WTC11 (cell line): ENCODE results near the gene CDH13. TPM values are rescaled to one million over a fixed set of nuclear protein-coding genes. Genes with fewer than 3 reads are reported as not detected.

Experiments
- ATAC-seq: fragments of 200-7000 bp; cut with Tn5 transposase; 2 replicates; pipeline ENCODE4 v1.10.0; 2021; ENCODE audit warnings: mild to moderate bottlenecking, moderate library complexity
- CTCF ChIA-PET: fragments of 300-600 bp; sonication (Branson Sonifier 250); formaldehyde crosslinking; loops from one replicate; lab custom pipeline; 2021; ENCODE audit warnings: antibody characterized with exemption; lab: Charles Lee
- POLR2A ChIA-PET: fragments of 350-600 bp; sonication (Branson Sonifier 250); formaldehyde crosslinking; loops from one replicate; lab custom pipeline; 2021; ENCODE audit warnings: antibody characterized with exemption; lab: Charles Lee
- DNase-seq: peaks from one replicate; pipeline ENCODE4 v3.0.0; 2021; ENCODE audit warnings: low spot score
- H3K27ac Mint-ChIP-seq: 2 replicates; pipeline ENCODE4 v1.8.0; 2021; ENCODE audit warnings: mixed read lengths
- H3K27me3 Mint-ChIP-seq: 2 replicates; pipeline ENCODE4 v1.8.0; 2021; ENCODE audit warnings: low read depth, mild to moderate bottlenecking, moderate library complexity, mixed read lengths
- H3K36me3 Mint-ChIP-seq: 2 replicates; pipeline ENCODE4 v1.8.0; 2021; ENCODE audit warnings: mixed read lengths
- H3K4me1 Mint-ChIP-seq: 2 replicates; pipeline ENCODE4 v1.8.0; 2022; ENCODE audit warnings: mixed read lengths
- H3K4me3 Mint-ChIP-seq: 2 replicates; pipeline ENCODE4 v1.8.0; 2021; ENCODE audit warnings: mild to moderate bottlenecking, moderate library complexity, mixed read lengths
- H3K9me3 Mint-ChIP-seq: 2 replicates; pipeline ENCODE4 v1.8.0; 2021; ENCODE audit warnings: mixed read lengths
- ETV6 ChIP-seq: sonication (generic); formaldehyde crosslinking; IDR thresholded peaks from 2 replicates; pipeline ENCODE4 v1.8.1; 2022; ENCODE audit warnings: mild to moderate bottlenecking, missing genetic modification reagents
- GRHL2 ChIP-seq: fragments of 250-450 bp; sonication (Bioruptor Pico); IDR thresholded peaks from 2 replicates; pipeline ENCODE4 v1.8.0; 2022; ENCODE audit warnings: mild to moderate bottlenecking, moderate library complexity; ENCODE audit not compliant: insufficient replicate concordance, severe bottlenecking
- IRF2 ChIP-seq: sonication (generic); formaldehyde crosslinking; IDR thresholded peaks from 2 replicates; pipeline ENCODE4 v1.8.0; 2022; ENCODE audit warnings: low read depth, missing genetic modification reagents, borderline replicate concordance
- MYBL2 ChIP-seq: sonication (generic); formaldehyde crosslinking; IDR thresholded peaks from 2 replicates; pipeline ENCODE4 v1.8.1; 2023; ENCODE audit warnings: mild to moderate bottlenecking, moderate library complexity, missing genetic modification reagents
- NFE2L1 ChIP-seq: sonication (generic); formaldehyde crosslinking; IDR thresholded peaks from 2 replicates; pipeline ENCODE4 v1.8.1; 2023; ENCODE audit warnings: missing genetic modification reagents
- NR1H2 ChIP-seq: sonication (generic); formaldehyde crosslinking; IDR thresholded peaks from 2 replicates; pipeline ENCODE4 v1.9.0; 2021; ENCODE audit warnings: mild to moderate bottlenecking, moderate library complexity, missing genetic modification reagents
- OVOL2 ChIP-seq: fragments of 250-450 bp; sonication (Bioruptor Pico); IDR thresholded peaks from 2 replicates; pipeline ENCODE4 v1.9.0; 2021; ENCODE audit warnings: mild to moderate bottlenecking, borderline replicate concordance
- RELA ChIP-seq: sonication (generic); formaldehyde crosslinking; IDR thresholded peaks from 2 replicates; pipeline ENCODE4 v1.8.1; 2022; ENCODE audit warnings: missing genetic modification reagents, mild to moderate bottlenecking, borderline replicate concordance
- TEAD1 ChIP-seq: sonication (generic); formaldehyde crosslinking; IDR thresholded peaks from 2 replicates; pipeline ENCODE4 v1.8.0; 2022; ENCODE audit warnings: mild to moderate bottlenecking, missing genetic modification reagents
- TP53 ChIP-seq: sonication (generic); formaldehyde crosslinking; IDR thresholded peaks from 2 replicates; pipeline ENCODE4 v1.8.1; 2023; ENCODE audit warnings: mild to moderate bottlenecking, missing genetic modification reagents
- total RNA-seq: library from RNA; stranded (reverse); gene quantifications from 3 replicates; pipeline ENCODE4 v1.2.3, GENCODE V29; 2021
- TF ChIP-seq, protein P1 (sequence below): fragments of 250-450 bp; sonication (Bioruptor Pico); IDR thresholded peaks from 2 replicates; pipeline ENCODE4 v1.8.0; 2021; ENCODE audit warnings: mild to moderate bottlenecking
- TF ChIP-seq, protein P2 (sequence below): sonication (generic); formaldehyde crosslinking; IDR thresholded peaks from 2 replicates; pipeline ENCODE4 v1.8.0; 2023; ENCODE audit warnings: missing genetic modification reagents
- TF ChIP-seq, protein P3 (sequence below): fragments of 250-450 bp; sonication (Bioruptor Pico); IDR thresholded peaks from 2 replicates; pipeline ENCODE4 v1.9.0; 2021; ENCODE audit warnings: mild to moderate bottlenecking, borderline replicate concordance
- TF ChIP-seq, protein P4 (sequence below): sonication (generic); formaldehyde crosslinking; conservative IDR thresholded peaks from 2 replicates; pipeline ENCODE4 v1.8.1; 2023; ENCODE audit warnings: mild to moderate bottlenecking, low read depth, missing genetic modification reagents, moderate library complexity
- TF ChIP-seq, protein P5 (sequence below): sonication (generic); formaldehyde crosslinking; IDR thresholded peaks from 2 replicates; pipeline ENCODE4 v1.8.0; 2023; ENCODE audit warnings: missing genetic modification reagents, mild to moderate bottlenecking, borderline replicate concordance
- TF ChIP-seq, protein P6 (sequence below): sonication (generic); formaldehyde crosslinking; IDR thresholded peaks from 2 replicates; pipeline ENCODE4 v1.8.0; 2022; ENCODE audit warnings: mild to moderate bottlenecking, missing genetic modification reagents
- TF ChIP-seq, protein P7 (sequence below): fragments of 250-450 bp; sonication (Bioruptor Pico); IDR thresholded peaks from 2 replicates; pipeline ENCODE4 v2.1.2; 2022; ENCODE audit warnings: mild to moderate bottlenecking, moderate library complexity

The CDH13 gene
- total RNA-seq, 1 experiment from 2014 or later, result 0.81 TPM

DNA sequence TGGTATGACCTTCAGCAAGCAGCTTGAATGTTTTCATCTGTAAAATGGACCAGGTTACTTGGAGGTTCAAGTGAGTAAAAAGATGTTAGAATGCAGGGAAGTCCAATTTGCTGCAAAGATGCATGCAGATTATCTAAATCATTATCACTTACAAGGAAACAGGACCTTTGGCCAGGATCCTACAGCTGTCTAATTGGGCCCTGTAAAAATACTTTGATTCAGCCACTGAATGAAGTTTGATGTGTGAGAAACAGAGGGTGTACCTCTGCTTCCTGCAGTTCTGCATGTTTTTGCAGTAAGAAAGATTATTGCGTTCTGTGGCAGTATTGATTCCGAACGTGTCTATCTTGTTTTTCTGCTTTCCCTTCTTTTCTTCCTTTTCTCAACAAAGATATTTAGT is 10.2 kb downstream of the CDH13 start:
- peaks cover 11% of the 10 kb centered on the region for H3K4me1 Mint-ChIP-seq
- POLR2A ChIA-PET, result no interaction called here
- H3K36me3 Mint-ChIP-seq, result no peaks in the 10 kb centered on the region
- TF ChIP-seq, protein P1, sequence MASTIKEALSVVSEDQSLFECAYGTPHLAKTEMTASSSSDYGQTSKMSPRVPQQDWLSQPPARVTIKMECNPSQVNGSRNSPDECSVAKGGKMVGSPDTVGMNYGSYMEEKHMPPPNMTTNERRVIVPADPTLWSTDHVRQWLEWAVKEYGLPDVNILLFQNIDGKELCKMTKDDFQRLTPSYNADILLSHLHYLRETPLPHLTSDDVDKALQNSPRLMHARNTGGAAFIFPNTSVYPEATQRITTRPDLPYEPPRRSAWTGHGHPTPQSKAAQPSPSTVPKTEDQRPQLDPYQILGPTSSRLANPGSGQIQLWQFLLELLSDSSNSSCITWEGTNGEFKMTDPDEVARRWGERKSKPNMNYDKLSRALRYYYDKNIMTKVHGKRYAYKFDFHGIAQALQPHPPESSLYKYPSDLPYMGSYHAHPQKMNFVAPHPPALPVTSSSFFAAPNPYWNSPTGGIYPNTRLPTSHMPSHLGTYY (CRISPR knock-in tag), result no peak
- TF ChIP-seq GRHL2 (CRISPR knock-in tag) (no peak), OVOL2 (CRISPR knock-in tag) (no peak), MYBL2 (CRISPR knock-in tag) (no peak)
- TF ChIP-seq, protein P2, sequence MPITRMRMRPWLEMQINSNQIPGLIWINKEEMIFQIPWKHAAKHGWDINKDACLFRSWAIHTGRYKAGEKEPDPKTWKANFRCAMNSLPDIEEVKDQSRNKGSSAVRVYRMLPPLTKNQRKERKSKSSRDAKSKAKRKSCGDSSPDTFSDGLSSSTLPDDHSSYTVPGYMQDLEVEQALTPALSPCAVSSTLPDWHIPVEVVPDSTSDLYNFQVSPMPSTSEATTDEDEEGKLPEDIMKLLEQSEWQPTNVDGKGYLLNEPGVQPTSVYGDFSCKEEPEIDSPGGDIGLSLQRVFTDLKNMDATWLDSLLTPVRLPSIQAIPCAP, result no peak
- TF ChIP-seq, protein P3, sequence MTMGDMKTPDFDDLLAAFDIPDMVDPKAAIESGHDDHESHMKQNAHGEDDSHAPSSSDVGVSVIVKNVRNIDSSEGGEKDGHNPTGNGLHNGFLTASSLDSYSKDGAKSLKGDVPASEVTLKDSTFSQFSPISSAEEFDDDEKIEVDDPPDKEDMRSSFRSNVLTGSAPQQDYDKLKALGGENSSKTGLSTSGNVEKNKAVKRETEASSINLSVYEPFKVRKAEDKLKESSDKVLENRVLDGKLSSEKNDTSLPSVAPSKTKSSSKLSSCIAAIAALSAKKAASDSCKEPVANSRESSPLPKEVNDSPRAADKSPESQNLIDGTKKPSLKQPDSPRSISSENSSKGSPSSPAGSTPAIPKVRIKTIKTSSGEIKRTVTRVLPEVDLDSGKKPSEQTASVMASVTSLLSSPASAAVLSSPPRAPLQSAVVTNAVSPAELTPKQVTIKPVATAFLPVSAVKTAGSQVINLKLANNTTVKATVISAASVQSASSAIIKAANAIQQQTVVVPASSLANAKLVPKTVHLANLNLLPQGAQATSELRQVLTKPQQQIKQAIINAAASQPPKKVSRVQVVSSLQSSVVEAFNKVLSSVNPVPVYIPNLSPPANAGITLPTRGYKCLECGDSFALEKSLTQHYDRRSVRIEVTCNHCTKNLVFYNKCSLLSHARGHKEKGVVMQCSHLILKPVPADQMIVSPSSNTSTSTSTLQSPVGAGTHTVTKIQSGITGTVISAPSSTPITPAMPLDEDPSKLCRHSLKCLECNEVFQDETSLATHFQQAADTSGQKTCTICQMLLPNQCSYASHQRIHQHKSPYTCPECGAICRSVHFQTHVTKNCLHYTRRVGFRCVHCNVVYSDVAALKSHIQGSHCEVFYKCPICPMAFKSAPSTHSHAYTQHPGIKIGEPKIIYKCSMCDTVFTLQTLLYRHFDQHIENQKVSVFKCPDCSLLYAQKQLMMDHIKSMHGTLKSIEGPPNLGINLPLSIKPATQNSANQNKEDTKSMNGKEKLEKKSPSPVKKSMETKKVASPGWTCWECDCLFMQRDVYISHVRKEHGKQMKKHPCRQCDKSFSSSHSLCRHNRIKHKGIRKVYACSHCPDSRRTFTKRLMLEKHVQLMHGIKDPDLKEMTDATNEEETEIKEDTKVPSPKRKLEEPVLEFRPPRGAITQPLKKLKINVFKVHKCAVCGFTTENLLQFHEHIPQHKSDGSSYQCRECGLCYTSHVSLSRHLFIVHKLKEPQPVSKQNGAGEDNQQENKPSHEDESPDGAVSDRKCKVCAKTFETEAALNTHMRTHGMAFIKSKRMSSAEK, result no peak
- TF ChIP-seq, all 79 proteins: peak for 0
- H3K27me3 Mint-ChIP-seq, result no peaks in the 10 kb centered on the region
- H3K27ac Mint-ChIP-seq, result no peak overlapping the region
- H3K9me3 Mint-ChIP-seq, result peaks cover 5% of the 10 kb centered on the region
- DNase-seq (no peak), ATAC-seq (no peak)
- H3K4me3 Mint-ChIP-seq, result no peak overlapping the region
- CTCF ChIA-PET, result interaction anchor here (1.1 kb wide), 1 partner anchor 407 kb away, joined by 3 read pairs; no protein-coding TSS in a partner anchor

DNA sequence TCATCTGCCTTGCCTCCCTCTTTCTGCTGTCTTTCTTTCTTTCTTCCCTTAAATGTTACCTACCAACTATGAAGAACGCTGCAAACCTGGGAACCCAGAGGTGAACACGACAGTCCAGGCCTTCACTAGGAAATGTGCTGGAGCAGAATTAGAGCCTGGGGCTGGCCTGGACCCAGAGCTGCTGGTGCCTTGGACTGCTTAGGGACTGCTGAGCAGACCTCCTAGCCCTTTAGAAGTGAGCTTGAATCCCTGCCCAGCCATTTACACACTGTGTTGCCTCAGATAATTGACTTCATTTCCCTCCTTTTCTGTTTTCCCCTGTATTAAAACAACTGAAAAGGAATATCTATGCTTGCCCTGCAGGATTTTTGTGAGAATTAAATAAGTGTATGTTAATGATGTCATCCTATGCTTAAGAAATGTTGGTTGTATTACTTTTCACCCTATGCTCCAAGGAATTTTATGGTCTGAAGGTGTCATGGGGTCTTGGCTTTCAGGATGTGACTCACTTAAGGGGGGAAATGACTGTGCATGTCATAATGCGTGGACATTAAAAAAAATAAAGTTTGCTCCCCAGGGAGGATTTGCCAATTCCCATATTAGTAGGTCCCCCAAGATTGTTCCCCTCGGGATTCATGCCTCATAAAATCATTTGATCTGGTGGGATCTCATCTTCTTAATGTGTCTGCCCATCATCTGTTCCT is 11.5 kb downstream of the CDH13 start:
- DNase-seq (no peak), ATAC-seq (no peak)
- Mint-ChIP-seq H3K4me3 (no peak overlapping the region), H3K27ac (no peak overlapping the region), H3K4me1 (peaks cover 19% of the 10 kb centered on the region), H3K9me3 (no peaks in the 10 kb centered on the region), H3K27me3 (no peaks in the 10 kb centered on the region), H3K36me3 (no peaks in the 10 kb centered on the region)
- POLR2A ChIA-PET, result no interaction called here
- CTCF ChIA-PET, result interaction anchor here (1.1 kb wide), 1 partner anchor 375 kb away, joined by 5 read pairs; no protein-coding TSS in a partner anchor
- no peak for TF ChIP-seq TEAD1 (CRISPR knock-in tag)
- TF ChIP-seq, protein P4, sequence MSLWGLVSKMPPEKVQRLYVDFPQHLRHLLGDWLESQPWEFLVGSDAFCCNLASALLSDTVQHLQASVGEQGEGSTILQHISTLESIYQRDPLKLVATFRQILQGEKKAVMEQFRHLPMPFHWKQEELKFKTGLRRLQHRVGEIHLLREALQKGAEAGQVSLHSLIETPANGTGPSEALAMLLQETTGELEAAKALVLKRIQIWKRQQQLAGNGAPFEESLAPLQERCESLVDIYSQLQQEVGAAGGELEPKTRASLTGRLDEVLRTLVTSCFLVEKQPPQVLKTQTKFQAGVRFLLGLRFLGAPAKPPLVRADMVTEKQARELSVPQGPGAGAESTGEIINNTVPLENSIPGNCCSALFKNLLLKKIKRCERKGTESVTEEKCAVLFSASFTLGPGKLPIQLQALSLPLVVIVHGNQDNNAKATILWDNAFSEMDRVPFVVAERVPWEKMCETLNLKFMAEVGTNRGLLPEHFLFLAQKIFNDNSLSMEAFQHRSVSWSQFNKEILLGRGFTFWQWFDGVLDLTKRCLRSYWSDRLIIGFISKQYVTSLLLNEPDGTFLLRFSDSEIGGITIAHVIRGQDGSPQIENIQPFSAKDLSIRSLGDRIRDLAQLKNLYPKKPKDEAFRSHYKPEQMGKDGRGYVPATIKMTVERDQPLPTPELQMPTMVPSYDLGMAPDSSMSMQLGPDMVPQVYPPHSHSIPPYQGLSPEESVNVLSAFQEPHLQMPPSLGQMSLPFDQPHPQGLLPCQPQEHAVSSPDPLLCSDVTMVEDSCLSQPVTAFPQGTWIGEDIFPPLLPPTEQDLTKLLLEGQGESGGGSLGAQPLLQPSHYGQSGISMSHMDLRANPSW (CRISPR knock-in tag), result no peak
- TF ChIP-seq ETV6 (CRISPR knock-in tag), result no peak
- TF ChIP-seq, protein P5, sequence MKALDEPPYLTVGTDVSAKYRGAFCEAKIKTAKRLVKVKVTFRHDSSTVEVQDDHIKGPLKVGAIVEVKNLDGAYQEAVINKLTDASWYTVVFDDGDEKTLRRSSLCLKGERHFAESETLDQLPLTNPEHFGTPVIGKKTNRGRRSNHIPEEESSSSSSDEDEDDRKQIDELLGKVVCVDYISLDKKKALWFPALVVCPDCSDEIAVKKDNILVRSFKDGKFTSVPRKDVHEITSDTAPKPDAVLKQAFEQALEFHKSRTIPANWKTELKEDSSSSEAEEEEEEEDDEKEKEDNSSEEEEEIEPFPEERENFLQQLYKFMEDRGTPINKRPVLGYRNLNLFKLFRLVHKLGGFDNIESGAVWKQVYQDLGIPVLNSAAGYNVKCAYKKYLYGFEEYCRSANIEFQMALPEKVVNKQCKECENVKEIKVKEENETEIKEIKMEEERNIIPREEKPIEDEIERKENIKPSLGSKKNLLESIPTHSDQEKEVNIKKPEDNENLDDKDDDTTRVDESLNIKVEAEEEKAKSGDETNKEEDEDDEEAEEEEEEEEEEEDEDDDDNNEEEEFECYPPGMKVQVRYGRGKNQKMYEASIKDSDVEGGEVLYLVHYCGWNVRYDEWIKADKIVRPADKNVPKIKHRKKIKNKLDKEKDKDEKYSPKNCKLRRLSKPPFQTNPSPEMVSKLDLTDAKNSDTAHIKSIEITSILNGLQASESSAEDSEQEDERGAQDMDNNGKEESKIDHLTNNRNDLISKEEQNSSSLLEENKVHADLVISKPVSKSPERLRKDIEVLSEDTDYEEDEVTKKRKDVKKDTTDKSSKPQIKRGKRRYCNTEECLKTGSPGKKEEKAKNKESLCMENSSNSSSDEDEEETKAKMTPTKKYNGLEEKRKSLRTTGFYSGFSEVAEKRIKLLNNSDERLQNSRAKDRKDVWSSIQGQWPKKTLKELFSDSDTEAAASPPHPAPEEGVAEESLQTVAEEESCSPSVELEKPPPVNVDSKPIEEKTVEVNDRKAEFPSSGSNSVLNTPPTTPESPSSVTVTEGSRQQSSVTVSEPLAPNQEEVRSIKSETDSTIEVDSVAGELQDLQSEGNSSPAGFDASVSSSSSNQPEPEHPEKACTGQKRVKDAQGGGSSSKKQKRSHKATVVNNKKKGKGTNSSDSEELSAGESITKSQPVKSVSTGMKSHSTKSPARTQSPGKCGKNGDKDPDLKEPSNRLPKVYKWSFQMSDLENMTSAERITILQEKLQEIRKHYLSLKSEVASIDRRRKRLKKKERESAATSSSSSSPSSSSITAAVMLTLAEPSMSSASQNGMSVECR, result no peak
- TF ChIP-seq, protein P6, sequence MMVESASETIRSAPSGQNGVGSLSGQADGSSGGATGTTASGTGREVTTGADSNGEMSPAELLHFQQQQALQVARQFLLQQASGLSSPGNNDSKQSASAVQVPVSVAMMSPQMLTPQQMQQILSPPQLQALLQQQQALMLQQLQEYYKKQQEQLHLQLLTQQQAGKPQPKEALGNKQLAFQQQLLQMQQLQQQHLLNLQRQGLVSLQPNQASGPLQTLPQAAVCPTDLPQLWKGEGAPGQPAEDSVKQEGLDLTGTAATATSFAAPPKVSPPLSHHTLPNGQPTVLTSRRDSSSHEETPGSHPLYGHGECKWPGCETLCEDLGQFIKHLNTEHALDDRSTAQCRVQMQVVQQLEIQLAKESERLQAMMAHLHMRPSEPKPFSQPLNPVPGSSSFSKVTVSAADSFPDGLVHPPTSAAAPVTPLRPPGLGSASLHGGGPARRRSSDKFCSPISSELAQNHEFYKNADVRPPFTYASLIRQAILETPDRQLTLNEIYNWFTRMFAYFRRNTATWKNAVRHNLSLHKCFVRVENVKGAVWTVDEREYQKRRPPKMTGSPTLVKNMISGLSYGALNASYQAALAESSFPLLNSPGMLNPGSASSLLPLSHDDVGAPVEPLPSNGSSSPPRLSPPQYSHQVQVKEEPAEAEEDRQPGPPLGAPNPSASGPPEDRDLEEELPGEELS (CRISPR knock-in tag), result no peak
- TF ChIP-seq IRF2 (CRISPR knock-in tag), result no peak
- no peak for TF ChIP-seq RELA (CRISPR knock-in tag)
- TF ChIP-seq, protein P7, sequence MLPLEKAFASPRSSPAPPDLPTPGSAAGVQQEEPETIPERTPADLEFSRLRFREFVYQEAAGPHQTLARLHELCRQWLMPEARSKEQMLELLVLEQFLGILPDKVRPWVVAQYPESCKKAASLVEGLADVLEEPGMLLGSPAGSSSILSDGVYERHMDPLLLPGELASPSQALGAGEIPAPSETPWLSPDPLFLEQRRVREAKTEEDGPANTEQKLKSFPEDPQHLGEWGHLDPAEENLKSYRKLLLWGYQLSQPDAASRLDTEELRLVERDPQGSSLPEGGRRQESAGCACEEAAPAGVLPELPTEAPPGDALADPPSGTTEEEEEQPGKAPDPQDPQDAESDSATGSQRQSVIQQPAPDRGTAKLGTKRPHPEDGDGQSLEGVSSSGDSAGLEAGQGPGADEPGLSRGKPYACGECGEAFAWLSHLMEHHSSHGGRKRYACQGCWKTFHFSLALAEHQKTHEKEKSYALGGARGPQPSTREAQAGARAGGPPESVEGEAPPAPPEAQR (CRISPR knock-in tag), result no peak
- TF ChIP-seq NR1H2 (CRISPR knock-in tag), result no peak
- no peak for TF ChIP-seq NFE2L1
- no peak for TF ChIP-seq TP53
